HG03520 (cell line): Measurements from ENCODE around the gene ITGB8.

ENCODE experiments used
- ATAC-seq: cut with Tn5 transposase; IDR thresholded peaks from one replicate; pipeline ENCODE4 v1.9.1; 2021; ENCODE audit warnings: mild to moderate bottlenecking, moderate library complexity; ENCODE audit not compliant: unreplicated experiment

The ITGB8 gene

DNA sequence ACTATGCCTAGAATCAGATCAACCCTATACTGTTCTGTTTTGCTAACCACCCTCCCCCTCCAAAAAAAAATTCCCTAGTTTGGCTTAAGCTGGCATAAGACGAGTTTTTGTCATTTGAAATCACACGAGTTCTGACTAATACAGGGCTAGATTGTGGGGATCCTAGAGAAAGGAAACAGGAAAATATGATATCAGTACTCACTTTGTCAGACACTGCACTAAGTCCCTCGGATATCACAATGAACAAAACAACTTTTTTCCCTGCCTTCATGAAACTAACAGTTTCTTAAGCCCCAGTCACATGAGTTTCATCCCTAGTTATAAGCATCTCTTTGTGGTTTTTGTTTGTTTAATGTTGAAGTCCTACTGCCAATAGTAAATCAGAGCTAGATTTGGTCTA, 118.5 kb downstream of the ITGB8 start:
- ATAC-seq: no peak

DNA sequence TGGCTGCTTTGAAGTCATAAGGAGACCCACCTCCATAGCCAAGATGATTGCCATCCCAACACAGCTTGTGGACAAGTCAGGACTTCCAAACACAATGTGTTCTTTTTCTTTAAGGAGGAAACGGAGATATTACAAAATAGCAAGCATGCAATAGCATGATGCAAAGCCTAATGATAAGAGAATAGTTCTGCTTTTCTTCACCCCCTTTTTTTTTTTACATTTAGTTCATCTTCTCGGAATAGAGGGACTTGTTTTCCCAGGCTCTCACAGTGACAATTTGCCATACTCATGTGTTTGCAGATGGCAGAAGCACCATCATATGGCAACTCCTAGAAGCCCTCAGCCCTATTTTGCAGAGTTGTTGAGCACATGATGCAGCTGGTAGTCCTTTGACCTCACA, 119.8 kb downstream of the ITGB8 start:
- no peak for ATAC-seq

DNA sequence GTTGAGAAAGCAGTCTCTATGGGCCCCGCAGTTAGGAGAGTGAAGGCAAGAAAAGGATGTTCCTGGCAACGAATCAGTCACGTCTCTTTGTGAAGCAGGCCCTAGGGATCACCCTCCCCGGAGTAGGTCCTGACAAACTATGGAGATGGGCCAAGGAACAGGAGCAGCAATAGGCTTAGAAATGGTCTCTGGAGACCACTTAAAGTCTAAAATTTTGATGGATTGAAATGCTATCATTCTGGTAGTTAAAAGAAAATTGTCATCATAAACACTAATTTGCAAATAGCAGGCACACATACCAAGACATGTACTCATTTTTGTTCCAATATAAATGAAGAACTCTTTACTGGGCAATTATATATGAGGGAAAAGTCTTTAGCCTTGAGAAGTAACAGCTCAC, 123.5 kb downstream of the ITGB8 start:
- no peak for ATAC-seq

DNA sequence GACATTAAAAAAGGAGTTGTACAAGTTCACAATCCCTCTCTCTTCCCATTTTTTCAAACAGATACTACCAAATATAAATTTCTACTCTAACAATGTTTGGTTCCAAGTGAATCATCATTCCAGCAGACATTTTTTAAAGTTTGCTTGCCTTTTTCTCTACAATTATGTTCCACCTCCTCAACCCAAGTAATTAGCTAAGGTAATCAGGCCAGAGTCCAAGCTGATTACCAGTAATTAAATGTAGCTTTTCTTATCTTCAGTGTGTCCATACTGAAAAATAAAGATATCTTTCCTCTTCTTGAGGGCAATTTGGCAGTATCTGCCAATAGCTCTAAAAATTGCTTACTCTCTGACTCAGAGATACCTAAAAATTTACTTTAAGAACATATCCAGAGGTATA, 126.0 kb downstream of the ITGB8 start:
- ATAC-seq: no peak

DNA sequence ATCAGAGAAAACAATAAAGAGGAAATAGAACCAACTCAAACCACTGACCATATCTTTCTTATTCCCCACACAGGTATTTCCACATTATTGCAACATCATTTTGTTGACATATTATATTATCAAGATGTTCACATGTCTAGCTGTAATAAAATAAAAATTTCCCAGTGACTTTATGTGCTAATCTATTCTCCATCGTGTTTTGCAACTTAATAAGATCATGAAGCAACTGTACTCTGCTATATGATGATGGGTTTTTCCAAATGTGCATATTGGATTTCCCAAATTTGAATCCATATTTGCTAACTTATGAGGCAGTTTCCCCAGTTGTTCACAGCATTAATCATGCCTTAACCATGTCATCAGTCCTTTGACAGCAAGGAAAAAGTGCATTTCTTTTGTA, 127.8 kb downstream of the ITGB8 start:
- ATAC-seq: no peak

DNA sequence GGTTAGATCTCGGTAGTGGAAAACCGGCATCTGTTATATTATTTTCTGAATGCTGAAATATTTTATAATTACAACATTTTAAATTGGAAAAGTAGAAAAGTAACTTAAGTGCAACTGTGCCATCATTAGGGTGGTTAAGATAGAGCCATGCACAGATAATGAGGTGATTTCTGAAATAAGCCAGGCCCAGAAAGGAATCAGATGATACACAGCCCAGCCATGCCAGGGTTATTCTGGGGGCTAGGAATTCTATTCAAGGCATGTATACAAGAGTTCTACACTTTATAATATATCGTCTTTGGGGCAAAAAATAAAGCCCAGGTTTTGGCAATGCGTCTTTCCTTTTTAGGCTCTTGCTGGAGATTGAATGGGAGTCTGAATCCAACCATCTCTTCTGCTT, 128.7 kb downstream of the ITGB8 start:
- no peak for ATAC-seq

DNA sequence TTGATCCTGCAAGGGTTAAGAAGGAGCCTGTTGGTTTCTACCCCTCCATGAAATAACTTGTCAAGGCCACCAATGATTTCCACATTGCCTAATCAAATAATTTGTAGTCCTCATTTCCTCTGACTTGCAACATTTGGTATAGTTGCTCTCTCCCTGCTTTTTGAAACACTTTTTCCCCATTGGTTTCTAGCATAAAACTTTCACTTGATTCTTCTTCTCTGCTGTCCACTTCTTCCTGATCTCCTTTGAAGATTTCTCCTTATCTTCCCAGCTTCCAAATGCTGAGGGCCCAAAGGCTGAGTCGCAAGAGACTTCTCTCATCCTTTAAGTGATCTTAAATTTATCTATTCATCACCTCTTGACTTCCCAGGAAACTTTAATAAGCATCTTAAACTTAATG, 134.2 kb downstream of the ITGB8 start:
- ATAC-seq: no peak
